Upper lobe of right lung (tissue), 1 donor: ENCODE measurements around the gene CDA. TPM values are rescaled to one million over a fixed set of nuclear protein-coding genes. Genes with fewer than 3 reads are reported as not detected.

Source experiments
- ATAC-seq: fragments of 200-7000 bp; cut with Tn5 transposase; one replicate; pipeline ENCODE4 v1.9.1; 2020; ENCODE audit warnings: mild to moderate bottlenecking, moderate library complexity
- DNase-seq: peaks from one replicate; pipeline ENCODE4 v3.0.0-alpha.2; 2020
- H3K27ac ChIP-seq: fragments of 200-600 bp; one replicate; pipeline ENCODE4 v1.8.0; 2022
- H3K27me3 ChIP-seq: fragments of 200-600 bp; one replicate; pipeline ENCODE4 v1.8.0; 2022; ENCODE audit warnings: mild to moderate bottlenecking
- H3K36me3 ChIP-seq: fragments of 200-600 bp; one replicate; pipeline ENCODE4 v1.8.0; 2022
- H3K4me1 ChIP-seq: fragments of 200-600 bp; one replicate; pipeline ENCODE4 v1.8.0; 2022
- H3K4me3 ChIP-seq: fragments of 200-600 bp; one replicate; pipeline ENCODE4 v1.8.0; 2022; ENCODE audit warnings: mild to moderate bottlenecking
- H3K9me3 ChIP-seq: fragments of 200-600 bp; one replicate; pipeline ENCODE4 v1.8.0; 2022
- CTCF ChIP-seq: fragments of 200-600 bp; IDR thresholded peaks from one replicate; pipeline ENCODE4 v1.8.0; 2022; ENCODE audit warnings: antibody characterized with exemption
- intact Hi-C: fragments of 100-400 bp; cut with DNase I; formaldehyde crosslinking; loops from one replicate; pipeline ENCODE4 v1.11.0; 2022
- total RNA-seq: library from RNA; stranded (reverse); fragmentation: NEBNext Ultra II Directional; extraction: Animal tissue kit (Norgen Biotek cat#: 25700); gene quantifications from one replicate; pipeline ENCODE4 v1.2.1, GENCODE V29; 2021
- donor health status: DM: no; HTN: yes; CAD: no; lungs with severe emphysema.

Gene CDA
- total RNA-seq, 1 donor from 2014 or later, result 8.8 TPM

GRCh38 chr1:20663365-20663764 is 74.5 kb downstream of the CDA start:
- H3K4me3 ChIP-seq, result no peak overlapping the region
- no peak for ATAC-seq

GRCh38 chr1:20663969-20664715 is 75.2 kb downstream of the CDA start:
- TF ChIP-seq CTCF, result no peak
- no peaks in the 10 kb centered on the region for H3K9me3 ChIP-seq
- DNase-seq (no peak), ATAC-seq (no peak)
- H3K27ac ChIP-seq, result no peak overlapping the region
- H3K4me3 ChIP-seq, result no peak overlapping the region
- H3K36me3 ChIP-seq, result peaks cover 4% of the 10 kb centered on the region
- intact Hi-C loops, result no loop called here
- H3K4me1 ChIP-seq, result peaks cover 17% of the 10 kb centered on the region
- H3K27me3 ChIP-seq, result no peaks in the 10 kb centered on the region

More at GRCh38 chr1:20663365-20663764, 74.5 kb downstream of the CDA start:
- peaks cover 18% of the 10 kb centered on the region for H3K4me1 ChIP-seq
- H3K27me3 ChIP-seq, result no peaks in the 10 kb centered on the region
- DNase-seq, result no peak
- H3K36me3 ChIP-seq, result peaks cover 12% of the 10 kb centered on the region
- no peaks in the 10 kb centered on the region for H3K9me3 ChIP-seq
- H3K27ac ChIP-seq, result no peak overlapping the region
- TF ChIP-seq CTCF, result no peak
- intact Hi-C loops, result no loop called here

GRCh38 chr1:20665726-20666125 is 76.8 kb downstream of the CDA start:
- Histone ChIP-seq H3K4me3 (no peak overlapping the region), H3K9me3 (no peaks in the 10 kb centered on the region), H3K36me3 (no peaks in the 10 kb centered on the region), H3K27ac (peak overlapping the region; percentile 7), H3K27me3 (no peaks in the 10 kb centered on the region), H3K4me1 (peaks cover 4% of the 10 kb centered on the region)
- no peak for TF ChIP-seq CTCF
- ATAC-seq, result no peak
- intact Hi-C loops, result no loop called here
- no peak for DNase-seq

- ATAC-seq, result no peak
Measured at GRCh38 chr1:20666146-20666545, 77.2 kb downstream of the CDA start.

GRCh38 chr1:20666804-20667203 is 77.9 kb downstream of the CDA start:
- intact Hi-C loops, result no loop called here
- no peak for DNase-seq
- peak overlapping the region; percentile 7 for H3K27ac ChIP-seq

More at GRCh38 chr1:20666146-20666545, 77.2 kb downstream of the CDA start:
- no peaks in the 10 kb centered on the region for H3K27me3 ChIP-seq
- H3K4me1 ChIP-seq, result peaks cover 4% of the 10 kb centered on the region
- DNase-seq, result no peak
- H3K9me3 ChIP-seq, result no peaks in the 10 kb centered on the region
- H3K27ac ChIP-seq, result peak overlapping the region; percentile 7
- no peak overlapping the region for H3K4me3 ChIP-seq
- H3K36me3 ChIP-seq, result no peaks in the 10 kb centered on the region
- no peak for TF ChIP-seq CTCF
- intact Hi-C loops, result no loop called here

More at GRCh38 chr1:20666804-20667203, 77.9 kb downstream of the CDA start:
- no peaks in the 10 kb centered on the region for H3K36me3 ChIP-seq
- H3K27me3 ChIP-seq, result no peaks in the 10 kb centered on the region
- peaks cover 4% of the 10 kb centered on the region for H3K4me1 ChIP-seq
- H3K9me3 ChIP-seq, result no peaks in the 10 kb centered on the region
- no peak overlapping the region for H3K4me3 ChIP-seq
- TF ChIP-seq CTCF, result no peak
- no peak for ATAC-seq

Other genes starting within 250 kb of the CDA start
- gene CAMK2N1, start 102.9 kb upstream of the CDA start, total RNA-seq, result 73.6 TPM
- gene MUL1, start 80.9 kb upstream of the CDA start, total RNA-seq, result 34.5 TPM
- gene FAM43B, start 36.5 kb upstream of the CDA start, total RNA-seq, result 0.20 TPM
- 62.5 TPM for gene PINK1, start 44.4 kb downstream of the CDA start, total RNA-seq
- 161 TPM for gene DDOST, start 72.3 kb downstream of the CDA start, total RNA-seq
- gene KIF17, start 128.9 kb downstream of the CDA start, total RNA-seq, result 4.6 TPM
- 0.52 TPM for gene SH2D5, start 143.6 kb downstream of the CDA start, total RNA-seq
- 249 TPM for gene HP1BP3, start 198.2 kb downstream of the CDA start, total RNA-seq